ENCODE data around the gene GPATCH2.

Gene GPATCH2

DNA sequence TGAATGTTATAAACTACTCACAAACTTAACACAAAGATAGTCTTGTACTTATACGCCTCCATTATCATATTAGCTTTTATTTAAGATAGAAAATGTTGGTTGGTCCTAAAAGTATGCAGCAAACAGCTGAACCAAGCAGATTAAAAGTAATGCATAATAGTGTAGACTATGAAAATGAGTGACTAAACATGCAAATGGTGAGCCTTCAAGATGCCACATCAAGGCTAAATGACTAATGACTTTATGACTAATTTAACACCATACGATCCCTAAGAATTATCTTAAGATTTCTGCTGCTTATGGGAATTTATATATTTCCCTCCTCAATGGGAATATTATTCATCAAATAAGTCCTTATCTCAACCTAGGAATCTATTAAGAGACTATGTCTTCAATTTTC, 4.6 kb downstream of the GPATCH2 start:
- H3K36me3 ChIP-seq = no peaks in the 10 kb centered on the region
- peaks cover 0 to 13% of the 10 kb centered on the region in 2 experiments for H3K4me1 ChIP-seq (ENCODE audit: control insufficient read depth in 1 of 2, insufficient read depth in 1 of 2, low read depth in 1 of 2, low read length in 1 of 2)
- no peak overlapping the region for H3K4me3 ChIP-seq (ENCODE audit: low read depth in 1 of 2, low read length in 1 of 2)
- no peak overlapping the region for H3K27ac ChIP-seq
- TF ChIP-seq, protein P1, sequence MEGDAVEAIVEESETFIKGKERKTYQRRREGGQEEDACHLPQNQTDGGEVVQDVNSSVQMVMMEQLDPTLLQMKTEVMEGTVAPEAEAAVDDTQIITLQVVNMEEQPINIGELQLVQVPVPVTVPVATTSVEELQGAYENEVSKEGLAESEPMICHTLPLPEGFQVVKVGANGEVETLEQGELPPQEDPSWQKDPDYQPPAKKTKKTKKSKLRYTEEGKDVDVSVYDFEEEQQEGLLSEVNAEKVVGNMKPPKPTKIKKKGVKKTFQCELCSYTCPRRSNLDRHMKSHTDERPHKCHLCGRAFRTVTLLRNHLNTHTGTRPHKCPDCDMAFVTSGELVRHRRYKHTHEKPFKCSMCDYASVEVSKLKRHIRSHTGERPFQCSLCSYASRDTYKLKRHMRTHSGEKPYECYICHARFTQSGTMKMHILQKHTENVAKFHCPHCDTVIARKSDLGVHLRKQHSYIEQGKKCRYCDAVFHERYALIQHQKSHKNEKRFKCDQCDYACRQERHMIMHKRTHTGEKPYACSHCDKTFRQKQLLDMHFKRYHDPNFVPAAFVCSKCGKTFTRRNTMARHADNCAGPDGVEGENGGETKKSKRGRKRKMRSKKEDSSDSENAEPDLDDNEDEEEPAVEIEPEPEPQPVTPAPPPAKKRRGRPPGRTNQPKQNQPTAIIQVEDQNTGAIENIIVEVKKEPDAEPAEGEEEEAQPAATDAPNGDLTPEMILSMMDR (IDR thresholded peaks at IDR 0.05) = no peak
- H3K27me3 ChIP-seq = no peaks in the 10 kb centered on the region
- no peaks in the 10 kb centered on the region for H3K9me3 ChIP-seq

DNA sequence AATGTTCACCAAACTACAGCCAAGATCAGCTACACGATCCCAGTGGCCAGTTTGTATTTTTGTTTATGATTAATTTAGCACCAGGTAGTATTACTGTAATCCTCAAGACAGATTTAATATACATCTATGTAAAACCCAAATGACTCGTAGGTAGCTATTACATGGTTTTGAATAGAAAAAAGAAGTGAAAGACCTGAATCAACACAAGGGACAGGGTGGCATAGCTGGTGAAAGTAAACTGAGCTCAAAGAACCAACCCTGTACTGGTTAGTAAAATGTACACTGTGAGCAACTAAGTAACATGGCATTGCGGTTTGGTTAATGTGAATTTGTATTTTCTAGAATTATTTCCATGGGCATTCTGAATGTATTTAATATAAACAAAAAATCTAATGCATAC, 8.8 kb downstream of the GPATCH2 start:
- TF ChIP-seq, protein P1 (IDR thresholded peaks at IDR 0.05) = no peak

GRCh38 chr1:217620814-217621213, 10.1 kb downstream of the GPATCH2 start:
- H3K4me3 ChIP-seq (ENCODE audit: low read depth in 1 of 2, low read length in 1 of 2) = no peak overlapping the region
- no peaks in the 10 kb centered on the region for H3K9me3 ChIP-seq
- peaks cover 5 to 6% of the 10 kb centered on the region in 2 experiments for H3K4me1 ChIP-seq (ENCODE audit: control insufficient read depth in 1 of 2, insufficient read depth in 1 of 2, low read depth in 1 of 2, low read length in 1 of 2)
- H3K27ac ChIP-seq = no peak overlapping the region
- no peaks in the 10 kb centered on the region for H3K27me3 ChIP-seq
- TF ChIP-seq, protein P1 (IDR thresholded peaks at IDR 0.05) = no peak
- no peaks in the 10 kb centered on the region for H3K36me3 ChIP-seq

More for the DNA sequence above, 8.8 kb downstream of the GPATCH2 start:
- no peak overlapping the region for H3K4me3 ChIP-seq (ENCODE audit: low read depth in 1 of 2, low read length in 1 of 2)
- no peaks in the 10 kb centered on the region for H3K36me3 ChIP-seq
- H3K27ac ChIP-seq = no peak overlapping the region
- H3K4me1 ChIP-seq (ENCODE audit: control insufficient read depth in 1 of 2, insufficient read depth in 1 of 2, low read depth in 1 of 2, low read length in 1 of 2) = peaks cover 1 to 3% of the 10 kb centered on the region in 2 experiments
- no peaks in the 10 kb centered on the region for H3K9me3 ChIP-seq
- no peaks in the 10 kb centered on the region for H3K27me3 ChIP-seq

GRCh38 chr1:217617126-217617525, 13.8 kb downstream of the GPATCH2 start:
- H3K27me3 ChIP-seq = no peaks in the 10 kb centered on the region
- no peaks in the 10 kb centered on the region for H3K36me3 ChIP-seq
- no peak overlapping the region for H3K27ac ChIP-seq
- no peaks in the 10 kb centered on the region for H3K9me3 ChIP-seq
- H3K4me3 ChIP-seq (ENCODE audit: low read depth in 1 of 2, low read length in 1 of 2) = no peak overlapping the region
- TF ChIP-seq, protein P1 (IDR thresholded peaks at IDR 0.05) = no peak
- H3K4me1 ChIP-seq (ENCODE audit: control insufficient read depth in 1 of 2, insufficient read depth in 1 of 2, low read depth in 1 of 2, low read length in 1 of 2) = peaks cover 5 to 6% of the 10 kb centered on the region in 2 experiments

- H3K4me3 ChIP-seq (ENCODE audit: low read depth in 1 of 2, low read length in 1 of 2) = no peak overlapping the region
- H3K4me1 ChIP-seq (ENCODE audit: control insufficient read depth in 1 of 2, insufficient read depth in 1 of 2, low read depth in 1 of 2, low read length in 1 of 2) = peaks cover 5 to 6% of the 10 kb centered on the region in 2 experiments
- TF ChIP-seq, protein P1 (IDR thresholded peaks at IDR 0.05) = no peak
- H3K9me3 ChIP-seq = no peaks in the 10 kb centered on the region
- H3K27ac ChIP-seq = no peak overlapping the region
- H3K36me3 ChIP-seq = peaks cover 1% of the 10 kb centered on the region
- H3K27me3 ChIP-seq = no peaks in the 10 kb centered on the region
Measured at GRCh38 chr1:217614200-217614712, 16.6 kb downstream of the GPATCH2 start.
